Measurements from ENCODE around the gene STAU1.
"Not testable (repeated sequence)": the region's sequence is repeated elsewhere in the genome, so short reads cannot be mapped to it uniquely, and the experiment has no call there.

Gene STAU1

DNA sequence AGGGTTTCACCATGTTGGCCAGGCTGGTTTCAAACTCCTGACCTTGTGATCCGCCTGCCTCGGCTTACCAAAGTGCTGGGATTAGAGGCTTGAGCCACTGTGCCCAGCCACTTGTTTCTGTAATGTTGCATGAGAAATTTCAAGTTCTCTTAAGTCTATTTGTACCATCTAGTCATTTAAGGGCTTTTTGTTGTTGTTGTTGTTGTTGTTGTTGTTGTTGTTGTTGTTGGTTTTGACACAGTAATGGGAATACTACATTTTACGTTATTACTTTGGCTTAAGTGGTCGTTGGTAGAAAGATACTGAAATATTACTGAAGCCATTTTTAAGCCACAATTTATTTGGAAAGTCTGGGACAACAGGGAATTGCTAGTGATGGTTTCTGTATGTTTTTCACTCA, 90.0 kb downstream of the STAU1 start:
- in situ Hi-C loops (cut with HindIII; ENCODE audit: low sequenced_read_pairs) = no loop called here
- no peak for DNase-seq (ENCODE audit: low read depth, low spot score)
- no peak overlapping the region for H3K4me3 ChIP-seq (ENCODE audit: low read depth, low read length)
- TF ChIP-seq, protein P1, sequence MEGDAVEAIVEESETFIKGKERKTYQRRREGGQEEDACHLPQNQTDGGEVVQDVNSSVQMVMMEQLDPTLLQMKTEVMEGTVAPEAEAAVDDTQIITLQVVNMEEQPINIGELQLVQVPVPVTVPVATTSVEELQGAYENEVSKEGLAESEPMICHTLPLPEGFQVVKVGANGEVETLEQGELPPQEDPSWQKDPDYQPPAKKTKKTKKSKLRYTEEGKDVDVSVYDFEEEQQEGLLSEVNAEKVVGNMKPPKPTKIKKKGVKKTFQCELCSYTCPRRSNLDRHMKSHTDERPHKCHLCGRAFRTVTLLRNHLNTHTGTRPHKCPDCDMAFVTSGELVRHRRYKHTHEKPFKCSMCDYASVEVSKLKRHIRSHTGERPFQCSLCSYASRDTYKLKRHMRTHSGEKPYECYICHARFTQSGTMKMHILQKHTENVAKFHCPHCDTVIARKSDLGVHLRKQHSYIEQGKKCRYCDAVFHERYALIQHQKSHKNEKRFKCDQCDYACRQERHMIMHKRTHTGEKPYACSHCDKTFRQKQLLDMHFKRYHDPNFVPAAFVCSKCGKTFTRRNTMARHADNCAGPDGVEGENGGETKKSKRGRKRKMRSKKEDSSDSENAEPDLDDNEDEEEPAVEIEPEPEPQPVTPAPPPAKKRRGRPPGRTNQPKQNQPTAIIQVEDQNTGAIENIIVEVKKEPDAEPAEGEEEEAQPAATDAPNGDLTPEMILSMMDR (IDR thresholded peaks at IDR 0.05; ENCODE audit: low read depth, low read length) = no peak

DNA sequence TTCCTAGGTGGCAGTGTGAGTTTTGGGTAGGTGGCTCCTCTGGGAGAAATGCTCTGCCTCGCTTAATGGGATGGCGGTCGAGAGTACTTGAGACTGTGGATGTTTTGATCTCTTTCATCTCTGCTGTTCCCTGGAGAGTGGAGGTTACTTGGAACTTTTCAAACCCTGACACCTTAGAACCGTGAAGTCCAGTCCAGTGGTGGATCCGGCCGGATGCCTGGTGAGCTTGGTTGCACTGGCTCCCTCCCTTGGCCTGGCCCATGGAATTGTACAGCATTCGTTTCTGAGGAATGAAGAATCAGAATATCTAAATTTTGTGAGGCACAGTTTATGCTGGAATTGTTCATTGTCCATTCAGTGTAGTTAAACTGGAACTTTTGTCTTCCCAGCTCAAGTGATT, 91.0 kb downstream of the STAU1 start:
- TF ChIP-seq, protein P1 (IDR thresholded peaks at IDR 0.05; ENCODE audit: low read depth, low read length) = no peak
- in situ Hi-C loops (cut with HindIII; ENCODE audit: low sequenced_read_pairs) = no loop called here
- no peak overlapping the region for H3K4me3 ChIP-seq (ENCODE audit: low read depth, low read length)
- no peak for DNase-seq (ENCODE audit: low read depth, low spot score)

DNA sequence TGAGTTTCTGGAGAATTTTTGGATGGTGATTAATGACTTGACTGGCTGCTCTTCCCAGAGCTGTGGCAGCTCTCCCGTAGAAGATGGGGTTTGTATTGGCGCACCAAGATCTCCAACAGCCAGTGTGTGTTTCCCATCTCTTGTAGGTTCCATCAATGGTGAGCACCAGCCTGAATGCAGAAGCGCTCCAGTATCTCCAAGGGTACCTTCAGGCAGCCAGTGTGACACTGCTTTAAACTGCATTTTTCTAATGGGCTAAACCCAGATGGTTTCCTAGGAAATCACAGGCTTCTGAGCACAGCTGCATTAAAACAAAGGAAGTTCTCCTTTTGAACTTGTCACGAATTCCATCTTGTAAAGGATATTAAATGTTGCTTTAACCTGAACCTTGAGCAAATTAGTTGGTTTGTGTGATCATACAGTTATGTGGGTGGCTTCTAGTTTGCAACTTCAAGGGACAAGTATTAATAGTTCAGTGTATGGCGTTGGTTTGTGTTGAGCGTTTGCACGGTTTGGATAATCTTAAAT, 91.9 kb downstream of the STAU1 start:
- H3K4me3 ChIP-seq (ENCODE audit: low read depth, low read length) = no peak overlapping the region
- in situ Hi-C loops (cut with HindIII; ENCODE audit: low sequenced_read_pairs) = no loop called here
- DNase-seq (ENCODE audit: low read depth, low spot score) = no peak
- TF ChIP-seq, protein P1 (IDR thresholded peaks at IDR 0.05; ENCODE audit: low read depth, low read length) = no peak

- TF ChIP-seq, protein P1 (IDR thresholded peaks at IDR 0.05; ENCODE audit: low read depth, low read length) = no peak
- no peak overlapping the region for H3K4me3 ChIP-seq (ENCODE audit: low read depth, low read length)
- no peak for DNase-seq (ENCODE audit: low read depth, low spot score)
- in situ Hi-C loops (cut with HindIII; ENCODE audit: low sequenced_read_pairs) = no loop called here
Measured at GRCh38 chr20:49091762-49092161, 96.4 kb downstream of the STAU1 start.

- no peak for DNase-seq (ENCODE audit: low read depth, low spot score)
- no peak overlapping the region for H3K4me3 ChIP-seq (ENCODE audit: low read depth, low read length)
- in situ Hi-C loops (cut with HindIII; ENCODE audit: low sequenced_read_pairs) = no loop called here
Measured at GRCh38 chr20:49091104-49091503, 97.0 kb downstream of the STAU1 start.

GRCh38 chr20:49082295-49082694, 105.8 kb downstream of the STAU1 start:
- DNase-seq (ENCODE audit: low read depth, low spot score); in situ Hi-C loops (cut with HindIII; ENCODE audit: low sequenced_read_pairs); H3K4me3 ChIP-seq (ENCODE audit: low read depth, low read length): not testable (repeated sequence)

More at GRCh38 chr20:49091104-49091503, 97.0 kb downstream of the STAU1 start:
- TF ChIP-seq, protein P1 (IDR thresholded peaks at IDR 0.05; ENCODE audit: low read depth, low read length) = no peak

DNA sequence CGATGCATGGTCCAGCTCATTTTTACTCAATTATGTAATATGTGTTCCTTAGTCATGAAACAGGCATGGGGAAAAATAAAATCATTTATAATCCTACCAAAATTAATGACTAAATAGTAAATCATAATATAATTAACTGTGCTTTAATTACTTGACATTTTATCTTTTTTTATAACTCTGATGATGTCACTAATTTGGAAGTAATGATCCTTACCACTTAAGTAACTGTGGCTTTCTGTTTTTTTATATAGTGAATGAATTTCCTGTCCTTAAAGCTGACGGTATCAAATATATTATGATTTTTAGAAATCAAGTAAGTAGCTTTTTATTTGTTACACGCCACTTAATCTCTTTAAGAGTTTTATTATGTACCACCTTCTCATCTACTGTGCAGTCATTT, 109.8 kb downstream of the STAU1 start:
- DNase-seq (ENCODE audit: low read depth, low spot score) = no peak
- in situ Hi-C loops (cut with HindIII; ENCODE audit: low sequenced_read_pairs) = no loop called here
- TF ChIP-seq, protein P1 (IDR thresholded peaks at IDR 0.05; ENCODE audit: low read depth, low read length) = no peak
- H3K4me3 ChIP-seq (ENCODE audit: low read depth, low read length) = no peak overlapping the region
